ENCODE results near the gene PARD3B. TPM values are rescaled to one million over a fixed set of nuclear protein-coding genes. Genes with fewer than 3 reads are reported as not detected.

Gene PARD3B
- total and polyA plus RNA-seq, 2 of the 4 experiments (the other 2 are of a cell fraction), result 3.3 to 15.6 TPM

DNA sequence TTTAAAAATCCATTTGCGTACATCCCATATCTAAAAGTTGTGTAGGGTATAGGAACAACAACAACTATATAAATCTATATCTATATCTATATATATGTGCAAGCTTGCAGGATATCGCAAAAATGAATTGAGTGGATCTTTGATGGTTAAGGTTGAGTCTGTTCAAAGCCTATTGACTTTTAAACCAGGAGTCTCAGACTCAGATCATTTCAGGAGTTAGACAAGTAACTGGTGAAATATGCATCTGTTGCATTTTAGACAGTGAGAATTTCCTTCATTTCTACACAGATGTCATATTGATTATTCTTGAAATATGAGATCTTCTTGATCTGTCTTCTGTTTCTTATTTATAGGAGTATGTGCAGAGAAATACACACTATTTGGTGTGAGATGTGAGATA, 66.5 kb downstream of the PARD3B start:
- H3K4me1 ChIP-seq (ENCODE audit: control insufficient read depth, insufficient read depth, low read length), result peaks cover 5% of the 10 kb centered on the region
- H3K4ac ChIP-seq (ENCODE audit: low read depth, low read length), result no peak overlapping the region
- H2BK5ac ChIP-seq (ENCODE audit: low read depth, low read length, poor library complexity, severe bottlenecking), result no peak overlapping the region
- no peak overlapping the region for H3K4me2 ChIP-seq (ENCODE audit: low read depth, low read length)
- CTCF ChIA-PET, result no interaction called here
- H3K4me3 ChIP-seq (ENCODE audit: insufficient read depth, low read depth, low read length), result no peak overlapping the region
- no peak for ATAC-seq (ENCODE audit: low read depth)
- dilution Hi-C loops (cut with HindIII; ENCODE audit: low sequenced_read_pairs, unreplicated experiment), result no loop called here
- no peak overlapping the region for H3K9ac ChIP-seq (ENCODE audit: low read depth, low read length)
- no peak overlapping the region for H2BK20ac ChIP-seq (ENCODE audit: low read depth, low read length)
- in situ Hi-C loops (cut with MboI; ENCODE audit: low sequenced_read_pairs), result no loop called here
- H2AFZ ChIP-seq (replicated peaks; ENCODE audit: low read length, poor library complexity), result no peak overlapping the region
- H3K79me1 ChIP-seq (ENCODE audit: low read depth in 1 of 2, low read length in 2 of 2), result peaks cover 32 to 54% of the 10 kb centered on the region in 2 experiments
- no peak overlapping the region for H3K56ac ChIP-seq (ENCODE audit: extremely low read depth, insufficient read depth, low read length)
- H2BK15ac ChIP-seq (ENCODE audit: low read depth, low read length), result no peak overlapping the region
- no peak overlapping the region for H2AK5ac ChIP-seq (ENCODE audit: low read depth, low read length)
- WGBS, 2 experiments (ENCODE audit: extremely low coverage in 2 of 2, insufficient read length in 1 of 2), result no CpG with 5 or more reads among the region's 2 CpGs
- H3K9me1 ChIP-seq (ENCODE audit: insufficient read depth, low read length), result 0 out of 2 replicates have a peak, but pooled peaks cover 4% of the 10 kb centered on the region
- DNase-seq, result no peak
- H3K23ac ChIP-seq (ENCODE audit: low read depth, low read length), result no peak overlapping the region
- H4K5ac ChIP-seq (ENCODE audit: low read depth, low read length), result no peak overlapping the region
- peaks cover 11% of the 10 kb centered on the region; the same call in 1 of the 2 replicates for H4K20me1 ChIP-seq (ENCODE audit: insufficient read depth, low read length)
- H3K27me3 ChIP-seq (ENCODE audit: control insufficient read depth, insufficient read depth, low read length), result no peaks in the 10 kb centered on the region
- no peak overlapping the region for H2BK120ac ChIP-seq (ENCODE audit: low read depth, low read length)
- H3K9me3 ChIP-seq (ENCODE audit: control insufficient read depth, insufficient read depth, low read length), result no peaks in the 10 kb centered on the region
- POLR2A ChIA-PET (ENCODE audit: unreplicated experiment), result no interaction called here
- no TSS peak for BruUV-seq (replicated peaks)
- no peak overlapping the region for H4K8ac ChIP-seq (ENCODE audit: low read depth in 2 of 2, low read length in 2 of 2)
- no peak overlapping the region for H2AK9ac ChIP-seq (replicated peaks; ENCODE audit: low read depth, low read length, poor library complexity)
- H4K91ac ChIP-seq (ENCODE audit: insufficient read depth, low read depth, low read length), result no peak overlapping the region
- no peak overlapping the region for H3K14ac ChIP-seq (replicated peaks; ENCODE audit: low read depth, low read length)
- no peak overlapping the region for H3K18ac ChIP-seq (ENCODE audit: low read depth, low read length)
- H3K27ac ChIP-seq (ENCODE audit: insufficient read depth, low read length), result no peak overlapping the region
- H3K36me3 ChIP-seq (ENCODE audit: control insufficient read depth, insufficient read depth, low read length), result no peaks in the 10 kb centered on the region
- intact Hi-C loops (cut with micrococcal nuclease), result loop anchor here (5.0 kb wide), 1 partner anchor 71 kb away; no protein-coding TSS in a partner anchor
- TF ChIP-seq RFX5 (IDR thresholded peaks at IDR 0.05; ENCODE audit: low read depth, low read length) (no peak), MAFK (IDR thresholded peaks at IDR 0.05; ENCODE audit: low read depth, low read length) (no peak), ELK1 (IDR thresholded peaks at IDR 0.05; ENCODE audit: borderline replicate concordance, low read depth, low read length) (no peak), FOS (IDR thresholded peaks at IDR 0.05; ENCODE audit: low read depth, low read length) (no peak), SMC3 (IDR thresholded peaks at IDR 0.05; ENCODE audit: low read depth, low read length) (no peak), NFE2L2 (IDR thresholded peaks at IDR 0.05; ENCODE audit: low read depth, low read length) (no peak)
